D721Med (cell line): ENCODE measurements around the gene ATOSA.

Source experiments
- DNase-seq: peaks from one replicate; pipeline ENCODE4 v3.0.0; 2011; ENCODE audit warnings: low spot score; ENCODE audit not compliant: insufficient read length
- FAIRE-seq: peaks from 2 replicates; lab custom pipeline; 2011; peaks lifted over from hg19 to GRCh38; lab: Jason Lieb, UNC
- CTCF ChIP-seq: IDR thresholded peaks from 2 replicates; pipeline ENCODE4 v1.5.1; 2012; ENCODE audit warnings: mild to moderate bottlenecking, control low read depth; ENCODE audit not compliant: insufficient read depth; ENCODE audit errors: missing control alignments

The ATOSA gene

GRCh38 chr15:52716536-52716935, 37.3 kb upstream of the ATOSA start:
- TF ChIP-seq CTCF = no peak
- DNase-seq (no peak), FAIRE-seq (no peak)

- TF ChIP-seq CTCF = no peak
- DNase-seq (no peak), FAIRE-seq (no peak)
Measured at GRCh38 chr15:52715411-52715810, 36.2 kb upstream of the ATOSA start.

GRCh38 chr15:52714968-52715367, 35.8 kb upstream of the ATOSA start:
- FAIRE-seq (no peak), DNase-seq (no peak)
- TF ChIP-seq CTCF = no peak

- no peak for FAIRE-seq
- no peak for DNase-seq
- no peak for TF ChIP-seq CTCF
Measured at GRCh38 chr15:52710708-52711389, 31.7 kb upstream of the ATOSA start.

- FAIRE-seq (no peak), DNase-seq (no peak)
- no peak for TF ChIP-seq CTCF
Measured at GRCh38 chr15:52710050-52710707, 31.0 kb upstream of the ATOSA start.

- no peak for TF ChIP-seq CTCF
- no peak for DNase-seq
- FAIRE-seq = no peak
Measured at GRCh38 chr15:52709187-52709981, 30.2 kb upstream of the ATOSA start.
